GM10248 (cell line): ENCODE results near the gene MYO1F.

Source experiments
- CTCF ChIA-PET: fragments of 300-600 bp; sonication (Branson Sonifier 250); formaldehyde crosslinking; extraction: SDS; loops from one replicate; lab custom pipeline; 2021; ENCODE audit warnings: antibody characterized with exemption; lab: Yijun Ruan, JAX
- POLR2A ChIA-PET: fragments of 350-650 bp; sonication (Branson Sonifier 250); formaldehyde crosslinking; extraction: SDS; loops from one replicate; lab custom pipeline; 2020; ENCODE audit warnings: antibody characterized with exemption; lab: Yijun Ruan, JAX
- DNase-seq: peaks from one replicate; pipeline ENCODE4 v3.0.0; 2012; ENCODE audit errors: extremely low spot score
- TF ChIP-seq, protein P1 (sequence below): IDR thresholded peaks from 2 replicates; pipeline ENCODE4 v1.5.1; 2012; ENCODE audit warnings: mild to moderate bottlenecking, low read depth; ENCODE audit errors: extremely low read depth, missing control alignments, control extremely low read depth

Gene MYO1F

DNA sequence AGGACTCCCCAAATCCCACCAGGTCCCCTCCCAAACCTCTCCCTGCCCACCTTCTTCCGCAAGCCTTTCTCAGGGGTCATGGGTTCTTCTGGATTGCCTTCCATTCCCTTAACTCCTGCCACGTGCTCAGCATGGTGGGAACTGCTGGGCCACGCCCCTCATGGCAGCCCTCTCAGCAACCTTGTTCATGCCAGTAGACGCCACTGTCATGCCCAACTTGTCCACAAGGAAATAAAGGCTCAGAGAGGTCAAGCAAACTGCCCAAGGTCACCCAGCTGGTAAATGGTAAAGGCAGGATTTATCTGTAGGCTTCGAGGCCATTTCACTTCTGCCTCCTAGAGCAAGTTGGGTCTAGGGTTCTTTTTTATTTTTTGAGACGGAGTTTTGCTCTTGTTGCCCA lies 85.7 kb downstream of the MYO1F start:
- ChIA-PET POLR2A (no interaction called here), CTCF (interaction anchor here (0.8 to 1.3 kb wide), 2 partner anchors 21 to 78 kb away, joined by 3 read pairs; no protein-coding TSS in a partner anchor)
- DNase-seq, result no peak
- TF ChIP-seq, protein P1, sequence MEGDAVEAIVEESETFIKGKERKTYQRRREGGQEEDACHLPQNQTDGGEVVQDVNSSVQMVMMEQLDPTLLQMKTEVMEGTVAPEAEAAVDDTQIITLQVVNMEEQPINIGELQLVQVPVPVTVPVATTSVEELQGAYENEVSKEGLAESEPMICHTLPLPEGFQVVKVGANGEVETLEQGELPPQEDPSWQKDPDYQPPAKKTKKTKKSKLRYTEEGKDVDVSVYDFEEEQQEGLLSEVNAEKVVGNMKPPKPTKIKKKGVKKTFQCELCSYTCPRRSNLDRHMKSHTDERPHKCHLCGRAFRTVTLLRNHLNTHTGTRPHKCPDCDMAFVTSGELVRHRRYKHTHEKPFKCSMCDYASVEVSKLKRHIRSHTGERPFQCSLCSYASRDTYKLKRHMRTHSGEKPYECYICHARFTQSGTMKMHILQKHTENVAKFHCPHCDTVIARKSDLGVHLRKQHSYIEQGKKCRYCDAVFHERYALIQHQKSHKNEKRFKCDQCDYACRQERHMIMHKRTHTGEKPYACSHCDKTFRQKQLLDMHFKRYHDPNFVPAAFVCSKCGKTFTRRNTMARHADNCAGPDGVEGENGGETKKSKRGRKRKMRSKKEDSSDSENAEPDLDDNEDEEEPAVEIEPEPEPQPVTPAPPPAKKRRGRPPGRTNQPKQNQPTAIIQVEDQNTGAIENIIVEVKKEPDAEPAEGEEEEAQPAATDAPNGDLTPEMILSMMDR, result no peak

DNA sequence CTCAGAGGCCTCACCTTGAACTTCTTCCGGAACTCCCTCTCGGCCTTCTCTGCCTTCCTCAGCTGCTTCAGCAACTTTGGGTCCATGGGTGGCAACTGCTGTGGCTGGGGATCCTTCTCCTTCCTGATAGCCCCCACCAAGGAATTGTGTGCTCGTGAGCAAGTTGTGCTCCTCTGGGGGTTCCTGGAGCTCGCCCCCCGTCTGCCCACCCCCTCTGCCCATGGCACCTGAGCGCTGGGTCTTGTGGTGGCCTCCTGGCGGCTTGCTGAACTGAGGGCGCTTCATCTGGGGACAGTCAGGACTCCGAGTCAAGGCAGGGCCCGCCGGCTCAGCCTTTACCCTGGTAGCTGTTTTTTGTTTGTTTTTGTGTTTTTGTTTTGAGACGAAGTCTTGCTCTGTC lies 86.4 kb downstream of the MYO1F start:
- CTCF ChIA-PET, result interaction anchor here (0.8 kb wide), 1 partner anchor 20 kb away, joined by 3 read pairs; no protein-coding TSS in a partner anchor
- TF ChIP-seq, protein P1, result no peak
- POLR2A ChIA-PET, result no interaction called here
- no peak for DNase-seq

DNA sequence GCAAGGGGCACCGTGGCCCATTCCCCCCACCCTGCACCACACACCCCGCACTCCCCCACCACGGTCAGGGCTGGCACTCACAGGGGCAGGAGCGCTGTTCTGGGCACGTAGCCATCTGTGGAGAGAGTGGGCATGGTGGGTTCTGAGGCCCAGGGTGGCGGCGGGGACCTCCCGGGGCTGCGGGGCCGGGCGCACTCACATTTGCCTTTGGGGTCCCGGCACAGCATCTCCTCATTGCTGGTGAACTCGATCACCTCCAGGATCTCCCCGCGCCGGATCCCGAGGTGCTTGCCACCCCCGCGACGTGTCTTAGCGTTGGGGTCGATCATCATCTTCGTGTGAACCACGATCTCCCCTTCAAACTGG lies 86.9 kb downstream of the MYO1F start:
- TF ChIP-seq, protein P1, result no peak
- no peak for DNase-seq
- POLR2A ChIA-PET, result no interaction called here
- CTCF ChIA-PET, result no interaction called here

DNA sequence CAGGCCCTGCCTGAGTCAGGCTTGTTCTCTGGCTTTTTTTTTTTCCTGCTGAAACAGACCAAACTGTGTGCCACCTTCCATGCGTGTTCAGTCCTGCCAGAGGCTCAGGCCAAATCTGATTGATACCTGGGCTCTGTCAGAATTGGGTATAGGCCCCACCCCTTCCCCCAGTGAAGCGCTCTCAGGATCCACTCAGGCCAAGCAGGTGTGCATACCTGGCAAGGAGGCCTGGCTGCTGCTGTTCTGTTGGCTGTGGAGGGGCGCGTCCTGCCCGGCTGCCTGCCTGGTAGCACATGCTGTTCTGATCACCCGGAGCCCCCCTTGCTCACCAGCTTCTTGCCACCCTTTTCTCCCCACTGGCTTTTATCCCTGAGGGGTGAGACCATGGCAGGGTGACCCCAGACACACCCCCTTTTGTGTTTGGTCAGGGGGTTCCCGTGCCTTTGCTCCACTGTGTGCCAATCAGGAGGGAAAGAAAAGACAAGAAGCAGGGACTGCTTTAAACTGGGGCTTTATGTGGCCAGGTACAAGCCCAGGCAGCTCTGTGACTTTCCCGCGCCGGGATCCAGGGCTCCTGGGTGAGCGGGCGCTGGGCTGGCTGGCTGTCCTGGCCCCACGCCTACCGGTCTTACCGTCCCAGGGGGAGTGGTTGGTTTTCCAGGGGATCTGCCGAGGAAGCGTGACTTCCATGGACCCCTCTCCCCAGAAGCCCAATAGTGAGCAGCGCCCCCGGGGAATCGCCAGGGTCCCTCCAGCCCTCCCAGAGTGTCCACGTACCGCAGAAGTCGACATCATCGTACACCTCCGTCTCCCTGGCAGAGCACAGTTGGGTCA lies 87.5 kb downstream of the MYO1F start:
- CTCF ChIA-PET, result interaction anchor here (3.7 kb wide), 1 partner anchor 16 kb away, joined by 13 read pairs; no protein-coding TSS in a partner anchor
- POLR2A ChIA-PET, result no interaction called here
- no peak for DNase-seq
- TF ChIP-seq, protein P1, result no peak

DNA sequence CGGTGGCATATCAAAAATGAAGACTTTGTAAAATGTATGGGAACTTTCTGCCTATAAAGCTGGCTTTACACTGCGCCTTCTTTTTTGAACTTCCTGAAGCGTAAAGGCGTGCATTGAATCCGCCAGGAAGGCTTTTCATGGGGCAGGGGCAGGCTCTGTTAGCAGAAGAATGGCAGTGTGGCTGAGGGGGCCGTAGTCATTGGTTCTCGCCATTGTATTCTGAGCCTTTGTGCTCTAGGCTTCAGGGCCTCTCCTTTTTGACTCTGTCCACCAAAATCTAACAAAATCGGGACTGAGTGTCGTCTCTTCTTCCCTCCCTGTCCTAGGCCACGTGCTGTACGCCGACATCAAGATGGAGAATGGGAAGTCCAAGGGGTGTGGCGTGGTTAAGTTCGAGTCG lies 88.9 kb downstream of the MYO1F start:
- DNase-seq, result no peak
- ChIA-PET POLR2A (interaction anchor here (0.6 kb wide), 1 partner anchor 13 kb away, joined by 7 read pairs; no protein-coding TSS in a partner anchor), CTCF (interaction anchor here (1.1 to 3.7 kb wide), 3 partner anchors 16 to 75 kb away, joined by 3 to 13 read pairs (median 4); partner anchors contain the start of gene MARCHF2)
- TF ChIP-seq, protein P1, result no peak

DNA sequence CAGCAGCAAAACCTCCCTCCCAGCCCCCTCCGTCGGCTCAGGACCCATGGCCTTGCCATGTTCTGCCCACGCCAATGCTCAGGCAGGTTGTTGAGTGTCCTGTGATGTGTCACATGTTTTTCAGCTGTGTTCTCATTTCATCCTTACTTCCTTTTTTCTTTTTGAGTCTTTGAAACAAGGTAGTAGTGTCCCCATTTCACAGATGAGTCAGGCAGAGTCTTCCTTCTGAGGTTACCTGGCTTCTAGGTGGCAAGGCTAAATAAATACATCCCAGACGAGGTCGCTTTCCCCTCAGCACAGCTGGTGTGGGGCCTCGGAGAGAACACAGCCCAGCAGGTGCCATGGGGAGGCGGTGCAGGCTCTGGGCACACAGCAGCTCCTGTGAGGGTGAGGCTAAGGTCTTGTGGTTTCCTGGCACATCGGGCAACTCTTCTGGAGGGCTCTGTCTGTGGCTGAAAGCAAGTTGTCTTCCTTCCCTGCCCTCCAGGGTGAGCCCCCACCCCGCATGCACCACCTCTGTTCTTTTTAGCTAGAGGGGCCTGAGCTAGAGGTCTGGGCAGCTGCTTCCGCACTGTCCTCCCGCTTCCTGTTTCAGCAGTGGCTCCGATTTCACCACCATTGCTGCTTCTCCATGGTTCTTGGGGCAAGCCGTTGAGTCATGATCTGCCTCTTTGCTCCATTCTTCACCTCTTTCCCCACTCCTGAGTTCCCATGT lies 89.9 kb downstream of the MYO1F start:
- TF ChIP-seq, protein P1, result no peak
- peak; percentile 46 for DNase-seq
- POLR2A ChIA-PET, result no interaction called here
- CTCF ChIA-PET, result interaction anchor here (1.0 to 3.7 kb wide), 11 partner anchors 9 to 558 kb away, joined by 3 to 13 read pairs (median 3); partner anchors contain the start of genes MARCHF2 and ZNF414
